Heart right ventricle (tissue), 16 donors: Measurements from ENCODE around the gene SEC24C. TPM values are rescaled to one million over a fixed set of nuclear protein-coding genes. Genes with fewer than 3 reads are reported as not detected.
A peak's percentile ranks its signal among the peaks of the same experiment; 100 is the strongest.
"Not testable (repeated sequence)": the region's sequence is repeated elsewhere in the genome, so short reads cannot be mapped to it uniquely, and the experiment has no call there.

Experiments
- ATAC-seq, 8 donors: fragments of 200-7000 bp; cut with Tn5 transposase; one replicate each; pipeline ENCODE4 v1.9.1; 2020; ENCODE audit warnings: mild to moderate bottlenecking in 8 of 8, moderate library complexity in 8 of 8, moderate number of reproducible peaks in 1 of 8
- DNase-seq, 2 donors: peaks; one replicate each; pipeline ENCODE4 v3.0.0-alpha.2; 2020
- H3K27ac ChIP-seq, 10 donors: fragments of 200-600 bp; sonication (generic) in 2 of 10; one replicate each; pipeline versions ENCODE4 v1.5.0 to v1.8.0; 2020 to 2022; ENCODE audit warnings: mild to moderate bottlenecking in 3 of 10
- H3K27me3 ChIP-seq, 7 donors: fragments of 200-600 bp; one replicate each; pipeline ENCODE4 v1.8.0; 2021 to 2022; ENCODE audit warnings: mild to moderate bottlenecking in 2 of 7
- H3K36me3 ChIP-seq, 9 donors: fragments of 200-600 bp; sonication (generic) in 1 of 9; one replicate each; pipeline versions ENCODE4 v1.5.0 to v1.8.0; 2020 to 2022; ENCODE audit warnings: mild to moderate bottlenecking in 2 of 9
- H3K4me1 ChIP-seq, 9 donors: fragments of 200-600 bp; sonication (generic) in 1 of 9; one replicate each; pipeline versions ENCODE4 v1.5.0 to v1.8.0; 2020 to 2022; ENCODE audit warnings: mild to moderate bottlenecking in 4 of 9
- H3K4me3 ChIP-seq, 10 donors: fragments of 200-600 bp; sonication (generic) in 2 of 10; one replicate each; pipeline versions ENCODE4 v1.5.0 to v1.8.0; 2020 to 2022; ENCODE audit warnings: mild to moderate bottlenecking in 7 of 10, moderate library complexity in 2 of 10
- H3K9me3 ChIP-seq, 11 donors: fragments of 200-600 bp in 10 of 11; sonication (generic) in 2 of 11; one replicate each; pipeline versions ENCODE4 v1.5.0 to v1.8.0; 2013 to 2022; ENCODE audit warnings: mild to moderate bottlenecking in 2 of 11, control low read depth in 1 of 11, moderate library complexity in 1 of 11
- CTCF ChIP-seq, 9 donors: fragments of 200-600 bp; sonication (generic) in 2 of 9; IDR thresholded peaks; one replicate each; pipeline versions ENCODE4 v1.5.0 to v1.8.0; 2021 to 2022; ENCODE audit warnings: antibody characterized with exemption in 9 of 9, mild to moderate bottlenecking in 5 of 9, moderate library complexity in 1 of 9
- WGBS, 2 donors: extraction: QIAGEN DNeasy Blood & Tissue Kit; methylation state at CpG; one replicate each; pipeline ENCODE4 v1.1.7; 2013; ENCODE audit warnings: inconsistent platforms in 1 of 2; 5-methylcytosine and 5-hydroxymethylcytosine counted together
- intact Hi-C, 10 donors: fragments of 100-400 bp; cut with DNase I; formaldehyde crosslinking; loops; one replicate each; pipeline versions ENCODE4 v1.11.1 to v1.14.2; 2022
- polyA plus RNA-seq, 2 donors: library from polyadenylated mRNA; stranded (reverse); fragments of 200-250 nt; gene quantifications; one replicate each; pipeline ENCODE4 v1.2.3, GENCODE V29; 2013
- total RNA-seq, 10 donors: library from RNA; stranded (reverse); fragmentation: NEBNext Ultra II Directional in 3 of 10; extraction: Animal tissue kit (Norgen Biotek cat#: 25700) in 3 of 10; gene quantifications; one replicate each; pipeline versions ENCODE4 v1.2.1 to v1.2.4, GENCODE V29; 2021 to 2023
- donor health status: Arrhythmogenic right ventricular cardiomyopathy.
- donor health status: ischemic (EF 13 %, LVEDD 7.1; RV severe dilation, severe dysfunction).
- donor health status: healthy with polysubstance abuse.
- donor health status: DM: no; HTN: yes; CAD: no.
- donor health status: DM: no; HTN: no; CAD: no.
- donor health status: ischemic (EF 25% LVEDD 6.9; RV normal size, moderate dysfunction).
- donor health status: ischemic (EF 25% LVEDD 5.7; RV mildly dilated, moderate dysfunction).
- donor health status: healthy.
- donor health status: DM: yes; HTN: yes; CAD: no.
- donor health status: Ischemic cardiomyopathy.
- donor health status: ischemic (EF 35%, LVEDD 5.7; RV mildly dilated, moderate dysfunction).
- donor health status: nonischemic (EF 11% LVEDD 7.7; RV severe dilation, severe dysfunction).
- donor health status: DM: yes; HTN: yes; CAD: no.
- donor health status: PGD.
- donor health status: ischemic (EF 29% LVEDD 5.4; RV normal size, mild dysfunction).
- donor health status: nonischemic (EF 23%, LVEDD 6.1; RV moderate dilation, normal function).

The SEC24C gene
- total and polyA plus RNA-seq, 12 donors, result 33.4 to 59.7 (median 50.9) TPM

GRCh38 chr10:73717556-73717955 lies 26.6 kb upstream of the SEC24C start:
- Histone ChIP-seq H3K27me3 (no peaks in the 10 kb centered on the region), H3K27ac (peak overlapping the region in 5 of 10 donors; percentile 7 to 74 (median 23)), H3K36me3 (peaks cover 0 to 80% (median 41%) of the 10 kb centered on the region in 9 donors), H3K9me3 (no peaks in the 10 kb centered on the region), H3K4me1 (peaks cover 0 to 27% (median 0%) of the 10 kb centered on the region in 9 donors), H3K4me3 (no peak overlapping the region)
- TF ChIP-seq CTCF (IDR thresholded peaks at IDR 0.05), result no peak
- intact Hi-C loops, result loop anchor here in 1 of 10 donors (10.0 kb wide), 1 partner anchor 63 kb away; the partner anchor contains the start of gene SYNPO2L
- no peak for DNase-seq
- peak in 4 of 8 donors; percentile 33 to 49 (median 38) for ATAC-seq
- 66 to 81% methylated on average over 5 of the region's 5 CpGs for WGBS, 2 donors

- peak overlapping the region in 1 of 10 donors; percentile 81 for H3K27ac ChIP-seq
- H3K4me3 ChIP-seq, H3K27me3 ChIP-seq, H3K9me3 ChIP-seq, ATAC-seq, DNase-seq, intact Hi-C loops: not testable (repeated sequence)
- H3K36me3 ChIP-seq, result peaks cover 0 to 100% (median 53%) of the 10 kb centered on the region in 9 donors
- peaks cover 0 to 27% (median 0%) of the 10 kb centered on the region in 9 donors for H3K4me1 ChIP-seq
- WGBS, 2 donors, result 81 to 89% methylated on average over 4 of the region's 4 CpGs
These were observed 23.6 kb upstream of the SEC24C start for GRCh38 chr10:73720561-73720960.

GRCh38 chr10:73723516-73723915 lies 20.7 kb upstream of the SEC24C start:
- peaks cover 0 to 10% (median 0%) of the 10 kb centered on the region in 9 donors for H3K4me1 ChIP-seq
- 63 to 90% methylated on average over 4 of the region's 4 CpGs for WGBS, 2 donors
- H3K4me3 ChIP-seq, result no peak overlapping the region
- ATAC-seq, result no peak
- peaks cover 0 to 100% (median 54%) of the 10 kb centered on the region in 9 donors for H3K36me3 ChIP-seq
- no peak for TF ChIP-seq CTCF (IDR thresholded peaks at IDR 0.05)
- DNase-seq, result no peak
- no peaks in the 10 kb centered on the region for H3K9me3 ChIP-seq
- no peaks in the 10 kb centered on the region for H3K27me3 ChIP-seq
- no peak overlapping the region for H3K27ac ChIP-seq
- intact Hi-C loops, result no loop called here

GRCh38 chr10:73729781-73730152 lies 14.4 kb upstream of the SEC24C start:
- WGBS, 2 donors, result 0 to 1% methylated on average over 9 of the region's 9 CpGs
- not testable (repeated sequence) for H3K9me3 ChIP-seq, DNase-seq, ATAC-seq, H3K27me3 ChIP-seq
- peaks cover 0 to 63% (median 24%) of the 10 kb centered on the region in 9 donors for H3K36me3 ChIP-seq
- H3K4me1 ChIP-seq, result peaks cover 7 to 52% (median 28%) of the 10 kb centered on the region in 9 donors
- peak overlapping the region; percentile 63 to 96 (median 92) for H3K27ac ChIP-seq
- intact Hi-C loops, result loop anchor here in 3 of 10 donors (5.0 kb wide), 2 partner anchors 77 to 82 kb away; no protein-coding TSS in a partner anchor
- H3K4me3 ChIP-seq, result peak overlapping the region; percentile 62 to 97 (median 82)

- H3K9me3 ChIP-seq, result no peaks in the 10 kb centered on the region
- peak overlapping the region; percentile 63 to 96 (median 92) for H3K27ac ChIP-seq
- intact Hi-C loops, result loop anchor here in 3 of 10 donors (5.0 kb wide), 2 partner anchors 78 to 83 kb away; no protein-coding TSS in a partner anchor
- peak; percentile 86 to 88 for DNase-seq
- peak overlapping the region; percentile 62 to 97 (median 82) for H3K4me3 ChIP-seq
- WGBS, 2 donors, result 1% methylated on average over 58 of the region's 58 CpGs
- H3K27me3 ChIP-seq, result no peaks in the 10 kb centered on the region
- H3K4me1 ChIP-seq, result peaks cover 7 to 58% (median 28%) of the 10 kb centered on the region in 9 donors
- H3K36me3 ChIP-seq, result peaks cover 0 to 63% (median 18%) of the 10 kb centered on the region in 9 donors
- no peak for TF ChIP-seq CTCF (IDR thresholded peaks at IDR 0.05)
- peak; percentile 89 to 97 (median 94) for ATAC-seq
These were observed 13.8 kb upstream of the SEC24C start for GRCh38 chr10:73730153-73730906.
